Breast epithelium (tissue), 4 donors: ENCODE results near the gene CD44. TPM values are rescaled to one million over a fixed set of nuclear protein-coding genes. Genes with fewer than 3 reads are reported as not detected.

Experiments
- DNase-seq, 2 donors: peaks; one replicate each; pipeline ENCODE4 v3.0.0-alpha.2; 2019; ENCODE audit warnings: low spot score in 2 of 2
- H3K27ac ChIP-seq, 2 donors: fragments of 200-600 bp; sonication (generic) in 1 of 2; one replicate each; pipeline ENCODE4 v1.5.1; 2016 to 2019; ENCODE audit warnings: mild to moderate bottlenecking in 1 of 2
- H3K27me3 ChIP-seq, 2 donors: fragments of 200-600 bp; sonication (generic) in 1 of 2; one replicate each; pipeline versions ENCODE4 v1.5.1 to v1.6.0; 2017 to 2019; ENCODE audit warnings: control low read depth in 1 of 2, mild to moderate bottlenecking in 1 of 2
- H3K36me3 ChIP-seq: fragments of 200-600 bp; one replicate; pipeline ENCODE4 v1.5.1; 2019
- H3K4me1 ChIP-seq, 2 donors: fragments of 200-600 bp; sonication (generic); one replicate each; pipeline ENCODE4 v1.5.1; 2016 to 2019; ENCODE audit warnings: control low read depth in 1 of 2
- H3K4me3 ChIP-seq, 3 donors: fragments of 200-600 bp; sonication (generic); 1 replicate in 2 of 3; 2 replicates in 1 of 3; pipeline ENCODE4 v1.5.1; 2016 to 2019; ENCODE audit warnings: mild to moderate bottlenecking in 3 of 3, moderate library complexity in 2 of 3
- H3K9me3 ChIP-seq, 2 donors: fragments of 200-600 bp; sonication (generic) in 1 of 2; one replicate each; pipeline ENCODE4 v1.5.1; 2016 to 2019; ENCODE audit warnings: control low read depth in 1 of 2
- POLR2A ChIP-seq: fragments of 450-650 bp; IDR thresholded peaks from one replicate; pipeline ENCODE4 v1.6.1; 2016; ENCODE audit warnings: antibody characterized with exemption, mild to moderate bottlenecking, moderate library complexity
- POLR2AphosphoS5 ChIP-seq, 3 donors: sonication (generic); formaldehyde crosslinking; IDR thresholded peaks; one replicate each; pipeline ENCODE4 v1.6.1; 2017; ENCODE audit warnings: antibody characterized with exemption in 3 of 3
- intact Hi-C: fragments of 100-400 bp; cut with DNase I; formaldehyde crosslinking; loops from one replicate; pipeline ENCODE4 v1.15.1; 2023; ENCODE audit warnings: low total_unique reads
- total RNA-seq, 3 donors: library from RNA; depleted of rRNA; stranded (reverse); fragments of >200 nt; gene quantifications; one replicate each; pipeline ENCODE4 v1.1.0, GENCODE V29; 2016
- TF ChIP-seq, protein P1 (sequence below), 3 donors: fragments of 450-650 bp; IDR thresholded peaks; one replicate each; pipeline ENCODE4 v1.5.1; 2016 to 2017; ENCODE audit warnings: antibody characterized with exemption in 3 of 3, mild to moderate bottlenecking in 3 of 3, moderate library complexity in 3 of 3

The CD44 gene
- total RNA-seq, 3 donors from 2014 or later: 255 to 348 (median 269) TPM

DNA sequence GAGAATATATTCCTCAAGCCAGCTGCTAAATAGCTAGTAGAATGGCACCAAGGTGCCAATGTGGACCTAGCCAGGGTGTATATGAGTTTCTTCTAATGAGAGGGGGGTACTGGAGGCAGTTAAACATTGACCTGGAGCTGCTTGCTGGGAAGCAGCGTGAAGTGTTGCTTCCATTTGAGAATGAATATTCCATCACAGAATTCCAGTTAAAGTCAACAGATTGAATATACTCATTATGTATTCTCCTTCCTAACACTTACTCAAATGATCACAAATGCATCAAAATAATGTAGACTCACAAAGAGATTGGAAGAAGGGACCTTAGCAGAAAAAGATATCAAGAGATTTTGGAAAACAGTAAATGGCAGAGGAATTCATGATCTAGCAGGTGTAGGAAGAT is 102.1 kb downstream of the CD44 start:
- Histone ChIP-seq H3K4me1 (no peaks in the 10 kb centered on the region), H3K36me3 (no peaks in the 10 kb centered on the region), H3K27me3 (no peaks in the 10 kb centered on the region), H3K4me3 (no peak overlapping the region), H3K9me3 (no peaks in the 10 kb centered on the region), H3K27ac (no peak overlapping the region)
- no peak for DNase-seq
- TF ChIP-seq, protein P1, sequence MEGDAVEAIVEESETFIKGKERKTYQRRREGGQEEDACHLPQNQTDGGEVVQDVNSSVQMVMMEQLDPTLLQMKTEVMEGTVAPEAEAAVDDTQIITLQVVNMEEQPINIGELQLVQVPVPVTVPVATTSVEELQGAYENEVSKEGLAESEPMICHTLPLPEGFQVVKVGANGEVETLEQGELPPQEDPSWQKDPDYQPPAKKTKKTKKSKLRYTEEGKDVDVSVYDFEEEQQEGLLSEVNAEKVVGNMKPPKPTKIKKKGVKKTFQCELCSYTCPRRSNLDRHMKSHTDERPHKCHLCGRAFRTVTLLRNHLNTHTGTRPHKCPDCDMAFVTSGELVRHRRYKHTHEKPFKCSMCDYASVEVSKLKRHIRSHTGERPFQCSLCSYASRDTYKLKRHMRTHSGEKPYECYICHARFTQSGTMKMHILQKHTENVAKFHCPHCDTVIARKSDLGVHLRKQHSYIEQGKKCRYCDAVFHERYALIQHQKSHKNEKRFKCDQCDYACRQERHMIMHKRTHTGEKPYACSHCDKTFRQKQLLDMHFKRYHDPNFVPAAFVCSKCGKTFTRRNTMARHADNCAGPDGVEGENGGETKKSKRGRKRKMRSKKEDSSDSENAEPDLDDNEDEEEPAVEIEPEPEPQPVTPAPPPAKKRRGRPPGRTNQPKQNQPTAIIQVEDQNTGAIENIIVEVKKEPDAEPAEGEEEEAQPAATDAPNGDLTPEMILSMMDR (IDR thresholded peaks at IDR 0.05): no peak
- no peak for TF ChIP-seq POLR2AphosphoS5 (IDR thresholded peaks at IDR 0.05)
- no peak for TF ChIP-seq POLR2A
- intact Hi-C loops: no loop called here

DNA sequence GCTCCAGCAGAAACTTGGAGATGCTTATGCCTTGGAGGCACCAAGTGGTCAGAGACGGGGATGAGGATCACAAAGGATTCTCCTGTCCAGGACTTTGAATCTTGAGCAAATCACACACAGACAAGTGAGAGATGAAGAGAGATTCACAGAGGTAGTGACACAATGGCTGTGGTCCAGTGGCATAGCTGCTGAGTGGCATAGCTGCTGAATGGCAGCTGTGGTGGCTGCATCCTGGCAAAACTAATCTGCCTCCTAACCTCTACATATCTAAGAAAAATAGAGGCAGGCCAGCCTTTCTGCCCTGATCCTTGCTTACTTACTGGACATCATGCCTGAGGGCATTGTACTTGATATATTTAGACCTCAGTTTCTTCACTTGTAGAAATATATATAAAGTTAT is 102.6 kb downstream of the CD44 start:
- no peak for DNase-seq
- Histone ChIP-seq H3K27me3 (no peaks in the 10 kb centered on the region), H3K4me1 (no peaks in the 10 kb centered on the region), H3K4me3 (no peak overlapping the region), H3K36me3 (no peaks in the 10 kb centered on the region), H3K27ac (no peak overlapping the region), H3K9me3 (no peaks in the 10 kb centered on the region)
- TF ChIP-seq, protein P1 (IDR thresholded peaks at IDR 0.05): no peak
- TF ChIP-seq POLR2A (no peak), POLR2AphosphoS5 (IDR thresholded peaks at IDR 0.05) (no peak)
- intact Hi-C loops: no loop called here

DNA sequence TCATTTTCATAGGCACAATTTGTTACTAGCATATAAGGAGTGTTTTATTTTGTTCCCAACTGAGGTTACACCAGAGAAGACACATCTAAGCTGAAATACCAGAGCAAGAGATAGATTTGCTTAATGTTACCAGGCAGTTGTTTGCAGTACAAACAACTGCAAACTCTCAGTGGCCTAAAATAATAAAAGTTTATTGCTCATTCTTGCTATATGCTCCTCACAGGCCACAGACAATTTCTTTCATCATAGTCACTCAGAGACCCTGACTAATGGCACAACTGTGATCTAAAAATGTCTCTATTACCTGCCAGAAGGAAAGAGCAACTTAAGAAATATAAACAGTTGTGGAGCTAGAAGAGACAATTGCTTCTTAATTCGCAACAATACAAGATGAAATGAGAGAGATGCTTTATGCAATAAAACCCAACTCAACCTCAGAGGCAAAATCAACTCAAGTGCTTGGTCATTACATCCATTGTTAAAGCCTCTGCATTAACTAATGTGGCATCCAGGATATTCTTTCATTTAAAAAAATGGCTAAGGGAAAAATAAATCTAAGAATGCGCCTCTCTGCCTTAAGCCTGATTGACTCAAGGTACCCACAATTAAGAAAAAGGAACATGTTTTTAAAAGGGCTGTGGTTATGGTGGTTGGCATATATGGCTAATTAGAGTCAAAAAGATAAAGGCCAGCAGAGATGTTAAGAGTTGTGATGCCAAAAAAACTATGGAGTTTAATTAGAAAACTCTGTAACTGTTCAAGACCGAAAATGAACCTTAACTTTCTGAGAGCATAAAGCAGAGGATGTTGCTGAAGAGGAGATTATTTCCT is 103.7 kb downstream of the CD44 start:
- no peaks in the 10 kb centered on the region for H3K4me1 ChIP-seq
- no peak overlapping the region for H3K27ac ChIP-seq
- intact Hi-C loops: no loop called here

GRCh38 chr11:35243774-35244173 is 104.8 kb downstream of the CD44 start:
- TF ChIP-seq, protein P1 (IDR thresholded peaks at IDR 0.05): no peak
- H3K27me3 ChIP-seq: no peaks in the 10 kb centered on the region

More for the DNA sequence above, 103.7 kb downstream of the CD44 start:
- Histone ChIP-seq H3K36me3 (no peaks in the 10 kb centered on the region), H3K4me3 (no peak overlapping the region), H3K9me3 (no peaks in the 10 kb centered on the region), H3K27me3 (no peaks in the 10 kb centered on the region)
- TF ChIP-seq, protein P1 (IDR thresholded peaks at IDR 0.05): no peak
- no peak for TF ChIP-seq POLR2AphosphoS5 (IDR thresholded peaks at IDR 0.05)
- no peak for TF ChIP-seq POLR2A
- DNase-seq: no peak

DNA sequence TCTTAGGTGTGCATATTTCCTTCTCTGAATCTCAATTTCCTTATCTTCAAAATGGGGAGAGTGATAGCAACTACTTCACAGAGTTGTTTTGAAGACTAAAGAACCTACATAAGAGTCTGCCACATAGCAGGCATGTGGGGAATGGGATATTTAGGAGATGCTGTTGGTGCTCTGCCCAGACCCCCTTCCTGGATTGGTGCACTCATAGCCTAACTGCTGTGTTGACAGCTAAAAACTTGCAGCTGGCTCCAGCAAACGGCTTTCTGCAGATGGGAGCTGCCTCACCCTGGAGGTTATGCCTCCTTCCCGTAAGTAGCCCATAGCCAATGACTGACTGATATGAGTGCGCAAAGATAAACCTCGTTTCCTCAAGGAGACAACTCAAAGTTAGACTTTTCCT is 106.1 kb downstream of the CD44 start:
- TF ChIP-seq POLR2A (no peak), POLR2AphosphoS5 (IDR thresholded peaks at IDR 0.05) (no peak)
- TF ChIP-seq, protein P1 (IDR thresholded peaks at IDR 0.05): no peak
- Histone ChIP-seq H3K27ac (peak overlapping the region in 1 of 2 donors; percentile 1), H3K36me3 (no peaks in the 10 kb centered on the region), H3K9me3 (no peaks in the 10 kb centered on the region), H3K4me3 (no peak overlapping the region), H3K27me3 (no peaks in the 10 kb centered on the region), H3K4me1 (no peaks in the 10 kb centered on the region)
- DNase-seq: no peak
- intact Hi-C loops: no loop called here

More at GRCh38 chr11:35243774-35244173, 104.8 kb downstream of the CD44 start:
- Histone ChIP-seq H3K36me3 (no peaks in the 10 kb centered on the region), H3K9me3 (no peaks in the 10 kb centered on the region), H3K4me3 (no peak overlapping the region), H3K27ac (no peak overlapping the region), H3K4me1 (no peaks in the 10 kb centered on the region)
- intact Hi-C loops: no loop called here
- DNase-seq: no peak
